Thyroid gland (tissue), 4 donors: ENCODE measurements around the gene ARHGDIG.

Source experiments
- CTCF ChIP-seq, 6 experiments: fragments of 200-600 bp in 3 of 6; fragments of 450-650 bp in 3 of 6; sonication (generic) in 3 of 6; IDR thresholded peaks; one replicate each; pipeline ENCODE4 v1.5.1; 2016 to 2019; ENCODE audit warnings: antibody characterized with exemption in 6 of 6, mild to moderate bottlenecking in 2 of 6, inconsistent platforms in 1 of 6, moderate library complexity in 1 of 6
- POLR2A ChIP-seq, 2 donors: fragments of 450-650 bp; IDR thresholded peaks; one replicate each; pipeline ENCODE4 v1.6.1; 2017; ENCODE audit warnings: antibody characterized with exemption in 2 of 2, mild to moderate bottlenecking in 2 of 2, moderate library complexity in 1 of 2

- no peak for TF ChIP-seq CTCF (IDR thresholded peaks at IDR 0.05)
- no peak for TF ChIP-seq POLR2A (IDR thresholded peaks at IDR 0.05)
Measured at GRCh38 chr16:318628-319027, 38.2 kb downstream of the ARHGDIG start.
